Stimulated activated memory B cell treated with anti-CD40 and anti-IgM and Interleukin-4, amounts not matched to agents 10 μg/mL and 1 μg/mL and 100 μg/mL, for 72 hours (primary cell): Measurements from ENCODE around the gene AHRR.
"Not testable (repeated sequence)": the region's sequence is repeated elsewhere in the genome, so short reads cannot be mapped to it uniquely, and the experiment has no call there.

Experiments
- ATAC-seq: fragments of 150-1000 bp; cut with Tn5 transposase; 2 replicates; pipeline ENCODE4 v1.10.0; 2021
- H3K27ac Mint-ChIP-seq: one replicate; pipeline ENCODE4 v1.8.0; 2022; ENCODE audit warnings: mild to moderate bottlenecking, mixed read lengths
- H3K27me3 Mint-ChIP-seq: one replicate; pipeline ENCODE4 v1.8.0; 2022; ENCODE audit warnings: mixed read lengths
- H3K36me3 Mint-ChIP-seq: one replicate; pipeline ENCODE4 v1.8.0; 2022; ENCODE audit warnings: mixed read lengths
- H3K4me1 Mint-ChIP-seq: one replicate; pipeline ENCODE4 v1.8.0; 2022; ENCODE audit warnings: mixed read lengths
- H3K4me3 Mint-ChIP-seq: one replicate; pipeline ENCODE4 v1.8.0; 2022; ENCODE audit warnings: mild to moderate bottlenecking, moderate library complexity, mixed read lengths
- H3K9me3 Mint-ChIP-seq: one replicate; pipeline ENCODE4 v1.8.0; 2022; ENCODE audit warnings: mixed read lengths

Gene AHRR

DNA sequence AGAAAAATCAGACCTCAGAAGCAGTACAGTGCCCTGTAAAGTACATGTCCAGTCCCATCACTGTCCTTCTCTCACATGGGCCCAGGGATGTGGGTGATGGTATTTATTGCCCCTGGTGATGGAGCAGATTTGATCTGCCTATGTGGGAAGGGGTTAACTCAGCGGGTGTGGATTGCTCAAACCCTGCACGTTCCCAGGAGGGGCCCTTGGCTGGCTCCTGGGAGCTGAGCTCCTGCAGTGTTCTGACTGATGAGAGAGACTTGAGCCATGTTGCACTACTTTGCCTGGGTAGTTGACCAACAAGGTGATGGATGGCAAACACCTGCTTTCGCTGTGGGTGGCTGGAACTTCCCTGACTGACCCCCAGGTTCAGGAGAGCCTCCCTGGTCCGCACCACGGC, 21.6 kb upstream of the AHRR start:
- H3K27ac Mint-ChIP-seq, H3K4me3 Mint-ChIP-seq, ATAC-seq, H3K27me3 Mint-ChIP-seq, H3K9me3 Mint-ChIP-seq: not testable (repeated sequence)
- Mint-ChIP-seq H3K4me1 (peaks cover 30% of the 10 kb centered on the region), H3K36me3 (peaks cover 10% of the 10 kb centered on the region)

DNA sequence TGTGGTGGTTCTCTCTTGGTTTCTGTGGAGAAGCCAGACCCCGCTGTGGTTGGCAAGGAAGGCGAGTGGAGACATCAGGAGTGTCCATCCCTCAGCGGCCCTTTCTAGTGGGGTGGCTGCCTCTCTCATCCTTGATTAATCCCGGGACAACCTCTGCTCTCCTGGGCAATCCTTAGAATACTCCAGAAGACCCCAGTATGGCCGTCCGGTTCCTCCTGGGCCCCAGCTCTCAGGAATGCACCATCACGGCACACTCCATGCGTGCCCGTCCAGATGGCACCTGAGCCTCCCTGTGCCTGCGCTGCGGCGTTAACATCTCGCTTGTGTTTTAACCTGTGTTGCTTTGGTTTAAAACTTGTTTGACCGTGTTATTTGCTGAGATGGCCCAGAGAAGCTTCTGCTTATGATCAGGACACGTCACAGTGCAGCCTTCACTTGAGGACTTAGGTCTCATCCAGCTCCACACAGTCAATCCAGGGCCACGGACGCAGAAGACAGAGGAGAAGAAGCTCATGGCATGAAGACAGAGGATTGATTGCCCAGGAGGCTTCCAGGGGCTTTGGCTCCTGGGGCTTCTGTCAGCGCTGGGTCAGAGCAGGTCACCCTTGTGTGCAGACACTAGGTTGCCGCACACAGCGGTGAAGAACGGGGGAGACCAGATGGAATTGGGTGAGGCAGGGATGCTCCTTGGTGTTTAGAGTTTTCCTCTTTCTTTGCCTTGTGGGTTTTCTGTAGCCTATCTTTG, 20.7 kb upstream of the AHRR start:
- H3K4me1 Mint-ChIP-seq, result peaks cover 35% of the 10 kb centered on the region
- peak overlapping the region; percentile 57 for H3K27ac Mint-ChIP-seq
- not testable (repeated sequence) for ATAC-seq, H3K4me3 Mint-ChIP-seq, H3K9me3 Mint-ChIP-seq, H3K27me3 Mint-ChIP-seq
- H3K36me3 Mint-ChIP-seq, result peaks cover 15% of the 10 kb centered on the region

DNA sequence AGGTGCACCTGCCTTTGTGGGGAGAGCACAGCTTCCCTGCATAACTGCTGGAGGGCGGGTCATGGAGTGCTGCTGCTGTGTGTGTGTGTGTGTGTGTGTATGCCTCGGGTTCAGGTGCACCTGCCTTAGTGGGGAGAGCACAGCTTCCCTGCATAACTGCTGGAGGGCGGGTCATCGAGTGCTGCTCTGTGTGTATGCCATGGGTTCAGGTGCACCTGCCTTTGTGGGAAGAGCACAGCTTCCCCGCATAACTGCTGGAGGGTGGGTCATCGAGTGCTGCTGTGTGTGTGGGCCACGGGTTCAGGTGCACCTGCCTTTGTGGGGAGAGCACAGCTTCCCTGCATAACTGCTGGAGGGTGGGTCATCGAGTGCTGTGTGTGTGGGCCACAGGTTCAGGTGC, 19.1 kb upstream of the AHRR start:
- Mint-ChIP-seq H3K36me3 (peaks cover 19% of the 10 kb centered on the region), H3K27ac (peak overlapping the region; percentile 57)
- H3K9me3 Mint-ChIP-seq, result not testable (repeated sequence)

DNA sequence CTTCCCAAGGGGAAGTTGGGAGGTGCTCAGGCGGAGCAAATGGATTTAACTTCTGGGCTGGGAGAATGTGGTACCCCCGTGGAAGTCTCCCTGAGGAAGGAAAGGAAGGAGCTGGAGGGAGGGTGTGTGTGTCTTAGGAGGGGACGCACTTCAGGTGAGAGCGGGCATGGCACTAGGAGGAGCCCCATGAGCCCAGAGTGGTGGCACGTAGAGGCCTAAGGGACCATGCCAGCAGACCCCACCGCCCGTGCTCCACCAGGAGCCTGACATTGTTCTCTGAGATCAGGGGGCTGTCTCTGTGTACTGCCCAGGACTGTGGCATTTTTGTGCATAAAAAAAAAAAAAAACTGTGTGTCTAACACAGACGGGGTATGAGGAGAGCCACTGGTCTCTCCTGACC, 18.5 kb upstream of the AHRR start:
- Mint-ChIP-seq H3K4me1 (peaks cover 35% of the 10 kb centered on the region), H3K27ac (peak overlapping the region; percentile 57), H3K4me3 (no peak overlapping the region), H3K9me3 (no peaks in the 10 kb centered on the region), H3K27me3 (no peaks in the 10 kb centered on the region), H3K36me3 (peaks cover 24% of the 10 kb centered on the region)
- no peak for ATAC-seq

More for the DNA sequence above, 19.1 kb upstream of the AHRR start:
- not testable (repeated sequence) for H3K4me3 Mint-ChIP-seq, ATAC-seq, H3K27me3 Mint-ChIP-seq
- H3K4me1 Mint-ChIP-seq, result peaks cover 35% of the 10 kb centered on the region

DNA sequence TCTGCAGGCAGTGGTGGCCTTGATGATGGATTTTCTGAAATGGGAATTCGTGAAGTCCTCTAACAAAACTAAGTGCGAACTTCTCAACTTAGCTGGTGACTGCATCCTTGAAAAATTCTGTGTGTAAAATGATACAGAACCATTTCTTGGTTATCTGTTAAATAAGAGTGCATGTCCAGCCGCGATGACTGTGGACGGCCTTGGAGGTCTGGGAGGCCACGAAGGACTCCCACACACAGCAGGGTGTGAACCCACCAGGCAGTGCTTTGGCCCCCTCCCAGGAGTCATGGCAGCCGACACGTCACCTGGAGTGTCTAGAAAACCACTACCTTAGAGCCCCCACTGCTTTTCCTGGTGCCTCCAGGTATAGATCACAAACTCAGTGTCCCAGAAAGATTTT, 17.8 kb upstream of the AHRR start:
- ATAC-seq, H3K4me3 Mint-ChIP-seq, H3K27ac Mint-ChIP-seq, H3K27me3 Mint-ChIP-seq, H3K9me3 Mint-ChIP-seq: not testable (repeated sequence)
- Mint-ChIP-seq H3K36me3 (peaks cover 24% of the 10 kb centered on the region), H3K4me1 (peaks cover 35% of the 10 kb centered on the region)

DNA sequence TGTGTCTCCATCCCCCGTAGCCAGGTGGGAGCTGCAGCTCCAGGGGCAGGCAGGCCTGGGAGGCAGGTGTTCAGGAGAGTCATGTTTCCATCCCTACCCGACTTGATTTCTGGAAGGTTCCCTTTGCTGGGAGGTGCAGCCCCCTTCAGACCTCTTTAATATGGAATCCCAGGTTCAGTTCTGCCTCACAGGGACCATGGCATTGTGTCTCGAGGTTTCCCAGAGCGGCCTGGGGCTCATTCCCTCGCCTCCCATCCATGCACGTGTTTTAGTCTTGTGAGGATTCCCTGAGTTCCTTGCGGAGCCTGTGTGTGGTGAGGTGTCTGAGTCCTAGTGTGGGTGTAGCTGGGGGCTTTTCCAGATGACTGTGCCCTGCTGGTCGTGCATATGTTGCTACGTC, 16.5 kb upstream of the AHRR start:
- peaks cover 24% of the 10 kb centered on the region for H3K36me3 Mint-ChIP-seq
- H3K27me3 Mint-ChIP-seq, result no peaks in the 10 kb centered on the region
- ATAC-seq, result no peak
- H3K27ac Mint-ChIP-seq, result no peak overlapping the region
- H3K4me1 Mint-ChIP-seq, result peaks cover 29% of the 10 kb centered on the region
- H3K9me3 Mint-ChIP-seq, result no peaks in the 10 kb centered on the region
- H3K4me3 Mint-ChIP-seq, result no peak overlapping the region

DNA sequence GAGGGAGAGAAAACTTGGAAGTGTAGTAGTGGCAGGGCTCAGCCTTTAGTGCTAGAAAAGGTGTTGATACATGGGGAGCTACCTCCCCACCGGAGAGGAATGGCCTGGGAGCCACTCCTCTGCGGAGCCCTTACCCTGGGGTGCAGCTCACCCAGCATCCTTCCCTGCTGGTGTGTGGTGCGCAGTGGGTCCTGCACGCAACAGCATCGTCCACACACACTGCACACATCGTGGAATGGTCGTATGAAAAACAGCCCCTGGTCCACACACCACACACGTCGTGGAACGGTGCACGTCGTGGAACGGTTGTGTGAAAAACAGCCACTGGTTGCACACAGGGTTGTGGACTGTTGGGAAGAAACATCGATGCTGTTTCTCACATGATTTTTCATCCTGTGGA, 16.1 kb upstream of the AHRR start:
- Mint-ChIP-seq H3K27me3 (no peaks in the 10 kb centered on the region), H3K4me3 (no peak overlapping the region), H3K36me3 (peaks cover 24% of the 10 kb centered on the region), H3K9me3 (no peaks in the 10 kb centered on the region), H3K27ac (no peak overlapping the region), H3K4me1 (peaks cover 29% of the 10 kb centered on the region)
- no peak for ATAC-seq

DNA sequence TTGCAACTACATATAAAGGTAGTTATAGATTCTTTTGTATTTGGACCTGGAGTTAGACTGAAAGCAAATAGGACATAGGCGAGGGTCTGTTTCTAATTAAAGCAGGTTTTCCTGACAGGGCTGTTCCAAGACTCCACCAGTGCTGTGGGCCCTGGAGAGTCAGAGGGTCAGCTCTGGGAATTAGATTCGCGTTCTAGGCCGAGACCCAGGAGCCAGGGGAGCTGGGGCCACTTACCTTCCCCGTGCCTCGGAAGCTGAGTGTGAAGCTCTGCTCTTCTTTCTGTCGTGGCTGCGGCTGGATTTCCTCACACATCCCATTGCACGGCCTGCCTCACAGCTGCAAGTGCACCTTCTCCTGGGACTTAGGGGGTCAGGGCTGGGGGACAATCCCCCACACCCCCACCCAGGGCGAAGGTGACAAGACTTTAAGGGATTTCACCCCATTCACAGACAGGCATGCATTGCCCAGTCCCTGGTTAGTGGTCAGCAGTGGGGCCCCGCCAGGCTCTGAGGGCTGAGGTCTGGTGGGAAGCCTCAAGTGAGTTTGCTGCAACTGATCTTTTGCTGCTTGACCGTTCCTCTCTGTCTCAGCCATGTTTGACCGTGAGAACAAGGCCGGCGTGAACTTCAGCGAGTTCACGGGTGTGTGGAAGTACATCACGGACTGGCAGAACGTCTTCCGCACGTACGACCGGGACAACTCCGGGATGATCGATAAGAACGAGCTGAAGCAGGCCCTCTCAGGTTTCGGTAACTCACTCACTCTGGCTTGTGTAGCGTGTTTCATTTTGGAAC, 15.3 kb upstream of the AHRR start:
- peaks cover 28% of the 10 kb centered on the region for H3K36me3 Mint-ChIP-seq
- ATAC-seq, result no peak
- H3K9me3 Mint-ChIP-seq, result no peaks in the 10 kb centered on the region
- H3K27me3 Mint-ChIP-seq, result no peaks in the 10 kb centered on the region
- no peak overlapping the region for H3K27ac Mint-ChIP-seq
- peaks cover 23% of the 10 kb centered on the region for H3K4me1 Mint-ChIP-seq
- H3K4me3 Mint-ChIP-seq, result no peak overlapping the region

DNA sequence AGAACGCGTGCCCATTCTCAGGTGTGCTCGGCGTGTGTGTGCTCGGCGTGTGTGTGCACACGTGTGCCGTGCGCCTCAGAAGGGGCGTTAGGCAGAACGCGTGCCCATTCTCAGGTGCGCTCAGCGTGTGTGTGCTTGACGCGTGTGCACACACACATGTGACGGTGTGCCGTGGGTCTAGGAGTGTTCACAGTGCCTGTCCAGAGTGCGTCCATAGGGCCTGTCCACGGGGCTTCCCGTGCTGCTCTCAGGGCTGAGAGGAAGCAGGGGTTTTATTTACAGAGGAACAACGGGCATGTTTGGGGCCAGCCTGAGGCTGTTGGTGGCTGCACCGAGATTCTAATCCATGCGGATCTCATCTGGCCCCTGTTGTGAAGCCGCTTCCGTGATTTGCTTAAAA, 14.2 kb upstream of the AHRR start:
- Mint-ChIP-seq H3K4me1 (peaks cover 12% of the 10 kb centered on the region), H3K27me3 (no peaks in the 10 kb centered on the region), H3K27ac (peak overlapping the region; percentile 66), H3K36me3 (peaks cover 36% of the 10 kb centered on the region), H3K9me3 (no peaks in the 10 kb centered on the region), H3K4me3 (no peak overlapping the region)
- ATAC-seq, result no peak

DNA sequence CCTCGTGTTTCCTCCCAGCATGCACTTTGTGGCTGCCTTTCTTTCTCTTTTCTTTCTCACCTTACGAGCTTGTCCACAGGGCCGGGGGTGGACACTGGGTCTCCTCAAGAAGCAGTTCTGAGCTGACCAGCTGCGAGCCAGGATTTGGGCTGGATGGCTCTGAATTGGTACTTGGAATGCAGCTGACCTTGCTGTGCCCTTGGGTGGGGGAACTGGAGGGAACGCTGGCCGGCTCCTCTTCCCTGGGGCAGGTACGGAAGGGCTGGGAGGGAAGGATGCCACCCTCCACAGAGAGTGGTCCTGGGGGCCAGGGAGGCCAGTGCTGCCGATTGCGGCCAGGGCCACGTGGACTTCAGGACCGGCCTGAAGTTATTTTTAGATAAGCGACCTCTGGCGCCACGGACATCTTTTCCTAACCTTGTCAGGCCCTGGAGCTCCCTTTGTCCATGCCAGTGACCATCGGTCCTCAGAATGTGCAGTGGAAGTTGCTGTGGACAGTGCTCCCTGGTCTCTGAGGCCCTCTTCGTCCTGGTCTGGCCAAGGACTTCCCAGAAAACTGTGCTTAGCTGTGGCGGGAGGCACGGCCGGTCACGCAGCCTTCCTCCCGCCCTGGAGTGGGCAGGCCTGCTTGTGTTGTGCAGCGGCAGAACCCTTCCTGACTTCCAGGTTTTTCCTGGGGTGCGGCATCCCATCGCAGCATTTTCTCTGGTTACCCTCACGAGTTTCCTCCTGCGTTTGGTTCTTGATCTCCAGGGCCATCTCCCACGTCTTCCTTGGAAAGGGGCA, 13.5 kb upstream of the AHRR start:
- Mint-ChIP-seq H3K27me3 (no peaks in the 10 kb centered on the region), H3K27ac (peak overlapping the region; percentile 66), H3K36me3 (peaks cover 41% of the 10 kb centered on the region), H3K9me3 (no peaks in the 10 kb centered on the region), H3K4me1 (peaks cover 6% of the 10 kb centered on the region), H3K4me3 (no peak overlapping the region)
- ATAC-seq, result no peak

DNA sequence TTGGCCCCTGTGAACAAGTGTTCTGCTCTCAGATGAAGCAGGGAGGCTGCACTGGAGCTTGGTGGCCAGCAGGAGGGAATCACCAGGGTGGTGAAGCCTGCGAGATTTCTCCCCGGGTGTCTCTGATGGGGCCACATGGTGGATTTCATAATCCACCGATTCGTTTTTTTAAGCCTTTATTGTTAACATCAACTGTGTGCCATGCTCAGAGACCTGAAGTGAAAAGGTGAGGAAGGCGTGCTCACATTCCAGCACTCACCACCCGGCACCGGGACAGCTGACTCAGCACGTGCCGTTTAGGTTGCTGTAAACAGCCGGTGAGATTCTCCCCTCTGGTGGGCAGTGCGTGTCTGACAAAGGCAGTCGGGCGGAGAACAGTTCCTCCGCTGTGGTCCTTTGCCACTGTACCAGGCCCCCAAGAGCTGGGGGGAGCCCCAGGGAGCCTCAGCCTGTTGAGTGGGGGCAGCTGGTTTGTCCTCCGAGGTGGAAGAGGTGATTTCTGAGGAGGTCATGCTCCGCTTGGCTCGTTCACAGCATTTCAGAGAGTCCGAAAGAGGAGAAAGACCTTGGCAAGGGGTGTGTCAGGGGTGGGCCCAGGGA, 12.7 kb upstream of the AHRR start:
- Mint-ChIP-seq H3K9me3 (no peaks in the 10 kb centered on the region), H3K27me3 (no peaks in the 10 kb centered on the region), H3K4me1 (peaks cover 5% of the 10 kb centered on the region), H3K36me3 (peaks cover 41% of the 10 kb centered on the region), H3K27ac (no peak overlapping the region), H3K4me3 (no peak overlapping the region)
- ATAC-seq, result peak; percentile 24

DNA sequence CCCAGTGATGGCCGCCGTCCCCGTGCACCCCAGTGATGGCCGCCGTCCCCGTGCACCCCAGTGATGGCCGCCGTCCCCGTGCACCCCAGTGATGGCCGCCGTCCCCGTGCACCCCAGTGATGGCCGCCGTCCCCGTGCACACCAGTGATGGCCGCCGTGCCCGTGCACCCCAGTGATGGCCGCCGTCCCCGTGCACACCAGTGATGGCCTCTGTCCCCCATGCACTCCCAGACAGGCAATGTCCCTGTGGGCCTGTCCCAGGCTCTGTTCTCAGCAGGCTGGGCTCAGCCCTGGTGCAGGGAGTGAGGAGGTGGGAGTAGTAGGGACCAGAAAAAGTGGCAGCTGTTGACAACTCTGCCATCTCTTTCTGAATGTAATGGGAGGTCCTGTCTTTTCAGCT, 11.7 kb upstream of the AHRR start:
- H3K27me3 Mint-ChIP-seq, H3K27ac Mint-ChIP-seq, H3K4me1 Mint-ChIP-seq, ATAC-seq, H3K9me3 Mint-ChIP-seq, H3K4me3 Mint-ChIP-seq: not testable (repeated sequence)
- peaks cover 41% of the 10 kb centered on the region for H3K36me3 Mint-ChIP-seq

DNA sequence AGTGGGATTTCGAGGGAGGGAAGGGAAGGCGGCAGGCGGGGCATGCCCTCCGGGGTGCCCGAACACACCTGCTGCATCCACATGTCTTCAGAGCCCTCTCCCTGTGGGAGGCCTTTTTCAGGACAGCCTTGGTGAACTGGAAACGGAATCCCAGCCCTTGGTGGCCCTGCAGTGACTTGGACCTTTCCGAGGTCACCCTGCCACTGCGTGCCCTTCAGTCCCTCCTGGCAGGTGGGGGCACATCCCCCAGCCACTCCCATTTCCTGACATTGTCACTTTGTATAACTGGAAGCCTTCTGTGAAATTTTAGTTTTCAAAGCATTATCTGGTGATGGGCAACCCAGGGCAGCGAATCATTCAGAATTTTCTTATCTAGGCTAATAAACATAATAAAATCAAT, 11.0 kb upstream of the AHRR start:
- peaks cover 6% of the 10 kb centered on the region for H3K4me1 Mint-ChIP-seq
- H3K27ac Mint-ChIP-seq, result no peak overlapping the region
- ATAC-seq, result no peak
- H3K27me3 Mint-ChIP-seq, result no peaks in the 10 kb centered on the region
- H3K4me3 Mint-ChIP-seq, result no peak overlapping the region
- H3K9me3 Mint-ChIP-seq, result no peaks in the 10 kb centered on the region
- peaks cover 41% of the 10 kb centered on the region for H3K36me3 Mint-ChIP-seq

DNA sequence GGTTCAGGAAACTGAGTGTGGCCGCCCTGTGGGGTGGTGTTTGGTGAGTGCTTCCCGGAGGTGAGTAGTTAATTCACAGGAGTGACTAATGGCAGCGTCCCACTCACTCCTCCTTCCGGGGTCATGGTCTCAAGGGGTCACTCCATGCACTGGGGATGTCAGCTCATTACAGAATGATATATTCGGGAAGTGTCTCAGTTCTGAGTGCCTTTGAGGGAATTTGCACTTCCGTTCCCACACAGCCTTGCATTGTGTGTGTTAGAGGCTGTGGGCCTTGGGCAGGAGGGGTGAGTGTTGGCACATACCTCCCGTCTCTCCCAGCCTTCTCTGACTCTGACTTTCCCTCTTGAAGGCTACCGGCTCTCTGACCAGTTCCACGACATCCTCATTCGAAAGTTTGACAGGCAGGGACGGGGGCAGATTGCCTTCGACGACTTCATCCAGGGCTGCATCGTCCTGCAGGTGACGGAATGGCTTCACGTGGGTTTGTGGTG, 10.5 kb upstream of the AHRR start:
- Mint-ChIP-seq H3K27me3 (no peaks in the 10 kb centered on the region), H3K4me1 (peaks cover 11% of the 10 kb centered on the region), H3K9me3 (no peaks in the 10 kb centered on the region), H3K27ac (no peak overlapping the region), H3K36me3 (peaks cover 44% of the 10 kb centered on the region), H3K4me3 (no peak overlapping the region)
- no peak for ATAC-seq

DNA sequence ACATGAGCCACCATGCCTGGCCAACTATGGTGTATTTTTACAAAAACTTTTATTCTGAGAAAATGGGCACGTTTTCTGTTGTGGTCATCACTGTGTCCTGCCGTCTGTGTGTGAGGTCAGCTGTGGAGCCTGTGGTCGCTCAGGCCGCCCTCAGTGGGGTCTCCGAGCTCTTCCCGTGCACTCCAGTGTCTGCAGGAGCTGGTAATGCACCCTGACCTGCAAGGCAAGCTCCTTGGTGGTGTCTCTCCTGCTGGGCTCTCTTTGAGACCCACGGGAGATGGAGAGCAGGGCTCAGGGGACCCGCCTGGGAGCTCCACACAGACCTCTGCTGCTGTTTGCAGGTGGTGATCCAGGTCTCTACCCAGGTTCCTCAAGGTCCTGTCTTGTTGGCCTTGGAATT, 9.6 kb upstream of the AHRR start:
- Mint-ChIP-seq H3K4me3 (no peak overlapping the region), H3K27ac (no peak overlapping the region), H3K27me3 (no peaks in the 10 kb centered on the region), H3K9me3 (no peaks in the 10 kb centered on the region), H3K36me3 (peaks cover 41% of the 10 kb centered on the region), H3K4me1 (peaks cover 21% of the 10 kb centered on the region)
- no peak for ATAC-seq
